PC-9 (cell line): Measurements from ENCODE around the gene UBE2E2.

Experiments
- EZH2 ChIP-seq: fragments of 200-600 bp; sonication (generic); IDR thresholded peaks from 2 replicates; pipeline ENCODE4 v1.8.0; 2017; ENCODE audit warnings: antibody characterized with exemption, low read depth
- TF ChIP-seq, protein P1 (sequence below): fragments of 200-600 bp; sonication (generic); conservative IDR thresholded peaks from 2 replicates; pipeline ENCODE4 v1.6.1; 2017; ENCODE audit warnings: mixed run types, antibody characterized with exemption, mild to moderate bottlenecking, moderate library complexity

DNA sequence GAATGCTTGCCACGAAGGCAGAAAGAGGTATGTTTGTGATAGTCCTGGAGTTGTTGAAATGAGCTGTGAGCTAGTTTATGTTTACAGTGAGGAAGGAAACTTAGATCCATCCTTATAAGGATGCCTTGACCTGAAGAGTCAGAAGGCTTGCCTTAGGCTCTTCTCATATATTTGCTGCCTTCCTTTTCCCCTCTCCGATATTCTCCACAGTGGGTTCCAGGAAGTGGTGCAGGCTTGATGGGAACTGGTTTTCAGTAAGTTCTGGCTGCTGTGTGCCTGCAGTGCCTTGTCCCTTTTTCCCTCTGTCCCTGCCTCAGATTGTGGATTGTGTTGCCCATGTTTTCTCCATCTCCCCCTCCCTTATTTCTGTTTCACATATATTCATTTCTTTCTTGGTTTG, 315.3 kb downstream of the UBE2E2 start:
- no peak for TF ChIP-seq EZH2
- TF ChIP-seq, protein P1, sequence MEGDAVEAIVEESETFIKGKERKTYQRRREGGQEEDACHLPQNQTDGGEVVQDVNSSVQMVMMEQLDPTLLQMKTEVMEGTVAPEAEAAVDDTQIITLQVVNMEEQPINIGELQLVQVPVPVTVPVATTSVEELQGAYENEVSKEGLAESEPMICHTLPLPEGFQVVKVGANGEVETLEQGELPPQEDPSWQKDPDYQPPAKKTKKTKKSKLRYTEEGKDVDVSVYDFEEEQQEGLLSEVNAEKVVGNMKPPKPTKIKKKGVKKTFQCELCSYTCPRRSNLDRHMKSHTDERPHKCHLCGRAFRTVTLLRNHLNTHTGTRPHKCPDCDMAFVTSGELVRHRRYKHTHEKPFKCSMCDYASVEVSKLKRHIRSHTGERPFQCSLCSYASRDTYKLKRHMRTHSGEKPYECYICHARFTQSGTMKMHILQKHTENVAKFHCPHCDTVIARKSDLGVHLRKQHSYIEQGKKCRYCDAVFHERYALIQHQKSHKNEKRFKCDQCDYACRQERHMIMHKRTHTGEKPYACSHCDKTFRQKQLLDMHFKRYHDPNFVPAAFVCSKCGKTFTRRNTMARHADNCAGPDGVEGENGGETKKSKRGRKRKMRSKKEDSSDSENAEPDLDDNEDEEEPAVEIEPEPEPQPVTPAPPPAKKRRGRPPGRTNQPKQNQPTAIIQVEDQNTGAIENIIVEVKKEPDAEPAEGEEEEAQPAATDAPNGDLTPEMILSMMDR: no peak
